ENCODE data around the gene MTG1.
"Not testable (repeated sequence)": the region's sequence is repeated elsewhere in the genome, so short reads cannot be mapped to it uniquely, and the experiment has no call there.

- not testable (repeated sequence) for TF ChIP-seq CTCF (IDR thresholded peaks at IDR 0.05 in 2 of 3, conservative IDR thresholded peaks at IDR 0.05 in 1 of 3; ENCODE audit: control insufficient read depth in 2 of 3, extremely low read depth in 1 of 3, insufficient read depth in 1 of 3, low read depth in 3 of 3, low read length in 3 of 3); SMARCA5 (IDR thresholded peaks at IDR 0.05); ZBTB11 (CRISPR knock-in tag; IDR thresholded peaks at IDR 0.05); POLR2A (IDR thresholded peaks at IDR 0.05; ENCODE audit: low read depth, low read length); USF2 (IDR thresholded peaks at IDR 0.05; ENCODE audit: borderline replicate concordance, low read depth, low read length)
Observed at GRCh38 chr10:133441356-133441755, 47.4 kb downstream of the MTG1 start.
